Activated effector memory CD4-positive, alpha-beta T cell treated with anti-CD3 and anti-CD28 coated beads, Interleukin-2, amount 50 U/mL, for 16 hours (primary cell): ENCODE measurements around the gene SERPINB6.
"Not testable (repeated sequence)": the region's sequence is repeated elsewhere in the genome, so short reads cannot be mapped to it uniquely, and the experiment has no call there.

Source experiments
- DNase-seq: peaks from one replicate; pipeline ENCODE4 v3.0.0-alpha.2; 2020

The SERPINB6 gene

GRCh38 chr6:2971420-2972218 lies at the start of gene SERPINB6:
Gene SERPINB6, minus strand, starts transcription at chr6:2971567. Its CDS starts 12,235 bp downstream, at chr6:2959332.
- DNase-seq: peak; percentile 77

GRCh38 chr6:3019749-3020320 lies 48.5 kb upstream of the SERPINB6 start:
- no peak for DNase-seq

GRCh38 chr6:3019065-3019464 lies 47.7 kb upstream of the SERPINB6 start:
- DNase-seq: no peak

DNA sequence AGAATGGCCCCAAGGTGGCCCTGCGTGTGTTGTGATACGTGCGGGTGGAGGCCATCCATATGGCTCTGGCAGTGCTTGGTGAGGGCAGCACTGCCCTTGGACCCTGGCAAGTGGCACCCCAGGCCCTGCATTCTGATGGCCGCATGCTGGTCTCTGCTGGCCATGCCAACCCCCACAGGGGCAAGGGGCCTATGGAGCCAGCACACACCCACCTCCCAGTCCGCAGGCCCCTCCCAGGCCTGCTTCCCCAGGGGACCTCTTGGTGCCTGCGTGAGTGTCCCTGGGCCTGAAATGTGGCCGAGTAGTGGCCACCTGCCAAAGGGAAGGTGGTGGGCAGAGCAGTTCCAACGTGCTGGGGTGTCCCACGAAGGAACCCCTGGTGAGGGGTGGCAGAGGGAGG lies 45.9 kb upstream of the SERPINB6 start:
- DNase-seq: no peak

DNA sequence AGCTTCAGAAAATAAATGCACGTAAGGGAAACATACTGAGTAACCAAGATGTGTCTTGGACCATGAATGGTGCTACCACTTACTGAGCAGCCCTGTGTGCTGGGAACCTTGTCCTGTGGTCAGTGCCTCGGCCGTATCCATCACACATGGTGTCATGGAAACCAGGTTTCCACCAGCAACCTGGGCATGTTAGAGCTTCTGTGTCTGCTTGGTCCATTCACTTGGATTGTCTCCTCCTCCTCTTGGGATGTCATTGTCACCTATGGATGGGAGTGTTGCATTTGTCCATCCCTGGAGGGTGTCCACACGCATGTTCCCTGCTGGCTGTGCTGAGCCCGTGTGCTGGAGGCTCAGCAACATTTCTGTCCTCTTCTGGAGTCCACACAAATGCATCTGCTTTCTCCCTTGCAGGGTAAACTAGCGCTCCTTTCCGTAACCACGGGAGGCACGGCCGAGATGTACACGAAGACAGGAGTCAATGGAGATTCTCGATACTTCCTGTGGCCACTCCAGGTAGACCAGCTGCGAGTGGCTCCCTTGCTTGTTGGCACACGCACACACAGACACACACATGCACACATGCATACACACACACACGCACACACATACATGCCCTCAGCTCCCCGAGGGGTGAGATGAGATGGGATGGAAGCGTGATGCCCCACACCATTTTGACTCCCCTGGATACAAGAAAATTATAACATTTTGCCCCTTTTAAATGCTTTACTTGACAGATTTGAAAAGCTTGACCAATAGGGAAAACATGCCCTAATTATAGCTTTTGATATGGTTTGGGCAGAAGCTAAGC lies 45.3 kb upstream of the SERPINB6 start:
- no peak for DNase-seq

GRCh38 chr6:3015144-3015543 lies 43.8 kb upstream of the SERPINB6 start:
- DNase-seq: no peak

- no peak for DNase-seq
Observed at GRCh38 chr6:3014675-3015066, 43.3 kb upstream of the SERPINB6 start.

DNA sequence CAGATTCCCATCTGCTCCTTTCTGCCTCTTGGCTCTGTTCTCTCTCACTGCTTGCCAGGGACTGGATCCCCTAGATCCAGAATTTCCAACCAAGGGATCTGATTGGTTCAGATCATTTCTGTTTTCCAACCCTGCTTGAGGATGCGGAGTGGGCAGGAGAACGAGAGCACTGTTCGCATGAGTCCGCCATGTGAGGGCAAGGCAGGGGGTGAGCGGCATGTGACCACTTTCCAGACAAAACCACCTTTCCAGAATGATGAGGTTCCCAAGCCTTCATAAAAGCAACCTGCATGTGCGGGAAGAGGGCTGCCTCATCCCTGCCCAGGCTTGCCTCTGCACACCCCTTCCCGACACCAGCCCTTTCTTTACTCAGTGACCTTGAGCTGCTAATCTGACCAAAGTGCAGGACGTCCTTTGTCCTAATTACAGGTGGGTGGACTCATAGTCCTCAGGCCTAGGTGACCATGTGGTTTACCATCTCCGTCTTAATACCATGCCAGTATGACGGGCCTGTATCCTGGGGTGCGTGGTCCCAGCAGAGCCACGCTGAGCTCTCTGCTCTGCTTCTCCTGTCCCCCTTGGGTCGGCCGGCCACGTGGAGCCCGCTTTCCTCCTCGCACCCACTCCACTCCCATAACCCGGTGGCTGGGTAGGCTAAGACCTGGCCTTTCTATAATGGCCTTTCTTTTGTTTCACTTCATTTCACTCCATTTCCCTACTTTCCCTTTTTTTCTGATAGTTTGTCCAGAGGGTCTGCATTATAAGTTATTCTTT lies 42.7 kb upstream of the SERPINB6 start:
- no peak for DNase-seq

GRCh38 chr6:3013486-3013885 lies 42.1 kb upstream of the SERPINB6 start:
- no peak for DNase-seq

DNA sequence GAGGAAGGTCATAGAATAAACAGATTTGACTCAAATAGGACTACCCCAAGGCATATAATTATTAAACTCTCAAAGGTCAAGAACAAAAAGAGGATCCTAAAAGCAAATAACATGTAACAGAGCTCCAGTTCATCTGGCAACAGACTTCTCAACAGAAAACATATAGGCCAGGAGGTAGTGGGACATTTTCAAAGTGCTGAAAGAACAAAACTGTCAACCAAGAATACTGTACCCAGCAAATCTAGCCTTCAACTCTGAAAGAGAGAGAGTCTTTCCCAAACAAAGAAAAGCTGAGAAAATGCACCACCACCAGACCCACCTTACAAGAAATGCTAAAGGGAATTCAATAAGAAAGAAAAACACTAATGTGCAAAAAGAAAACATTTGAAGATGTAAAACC lies 40.2 kb upstream of the SERPINB6 start:
- no peak for DNase-seq

GRCh38 chr6:3011158-3011557 lies 39.8 kb upstream of the SERPINB6 start:
- DNase-seq: no peak

- no peak for DNase-seq
Observed at GRCh38 chr6:3009930-3010329, 38.6 kb upstream of the SERPINB6 start.

DNA sequence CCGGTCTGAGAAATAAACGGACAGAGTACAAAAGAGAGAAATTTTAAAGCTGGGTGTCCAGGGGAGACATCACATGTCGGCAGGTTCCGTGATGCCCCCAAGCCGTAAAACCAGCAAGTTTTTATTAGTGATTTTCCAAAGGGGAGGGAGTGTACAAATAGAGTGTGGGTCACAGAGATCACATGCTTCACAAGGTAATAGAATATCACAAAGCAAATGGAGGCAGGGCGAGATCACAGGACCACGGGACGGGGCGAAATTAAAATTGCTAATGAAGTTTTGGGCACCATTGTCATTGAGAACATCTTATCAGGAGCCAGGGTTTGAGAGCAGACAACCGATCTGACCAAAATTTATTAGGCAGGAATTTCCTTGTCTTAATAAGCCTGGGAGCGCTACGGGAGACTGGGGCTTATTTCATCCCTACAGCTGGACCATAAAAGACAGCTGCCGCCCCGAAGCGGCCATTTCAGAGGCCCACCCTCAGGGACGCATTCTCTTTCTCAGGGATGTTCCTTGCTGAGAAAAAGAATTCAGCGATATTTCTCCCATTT lies 37.4 kb upstream of the SERPINB6 start:
- not testable (repeated sequence) for DNase-seq

- no peak for DNase-seq
Observed at GRCh38 chr6:3007571-3007970, 36.2 kb upstream of the SERPINB6 start.

DNA sequence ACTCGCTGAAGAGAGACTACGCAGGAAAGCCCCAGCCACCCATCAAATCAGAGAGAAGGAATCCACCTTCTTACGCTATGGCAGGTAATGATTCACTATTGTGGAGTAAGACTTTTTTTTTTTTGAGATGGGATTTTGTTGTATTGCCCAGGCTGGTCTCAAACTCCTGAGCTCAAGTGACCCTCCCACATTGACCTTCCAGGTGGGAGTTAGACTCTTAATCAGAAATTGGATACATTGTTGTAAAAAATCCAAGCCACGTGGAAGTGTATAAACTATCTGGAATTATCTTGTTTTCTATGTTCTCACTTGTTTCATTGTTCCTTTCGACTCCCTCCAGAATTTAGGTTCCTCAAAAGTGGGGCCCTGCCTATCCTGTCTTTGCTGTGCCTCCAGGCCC lies 35.1 kb upstream of the SERPINB6 start:
- no peak for DNase-seq

GRCh38 chr6:3005874-3006273 lies 34.5 kb upstream of the SERPINB6 start:
- DNase-seq: no peak

DNA sequence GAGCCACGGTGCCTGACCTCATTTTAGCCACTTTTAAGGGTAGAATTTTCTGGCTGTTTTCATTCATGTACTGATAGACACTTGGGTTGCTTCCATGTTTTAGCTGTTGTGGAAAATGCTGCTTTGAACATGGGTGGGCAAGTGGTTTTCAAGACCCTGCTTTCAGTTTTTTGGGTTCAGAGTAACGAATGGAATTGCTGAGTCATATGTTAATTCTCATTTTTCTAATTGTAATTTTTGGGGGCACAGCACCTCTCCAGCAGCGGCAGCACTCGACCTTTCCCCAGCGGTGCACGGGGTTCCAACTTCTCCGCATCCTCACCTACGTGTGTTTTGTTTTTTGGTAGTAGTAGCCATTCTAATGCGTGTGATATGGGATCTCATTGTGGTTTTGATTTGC lies 33.7 kb upstream of the SERPINB6 start:
- DNase-seq: no peak

DNA sequence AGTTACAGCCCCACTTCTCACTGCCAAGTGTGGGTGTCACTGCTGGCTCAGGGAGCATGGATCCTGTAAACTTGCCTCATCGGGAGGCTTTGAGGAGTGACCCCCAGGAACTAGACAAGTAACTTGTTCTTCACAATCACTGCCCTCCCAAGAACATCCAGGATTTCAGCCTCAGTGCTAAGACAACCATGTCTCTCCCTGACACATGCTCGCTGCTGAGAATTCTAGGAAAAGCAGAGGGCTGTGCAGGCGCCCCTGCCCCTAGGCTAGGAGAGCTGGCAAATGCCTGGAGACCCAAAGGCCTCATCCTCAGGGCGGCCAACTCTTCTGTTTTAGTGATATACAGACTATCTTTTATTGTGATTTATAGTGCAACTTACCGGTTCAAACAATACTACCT lies 31.9 kb upstream of the SERPINB6 start:
- not testable (repeated sequence) for DNase-seq

DNA sequence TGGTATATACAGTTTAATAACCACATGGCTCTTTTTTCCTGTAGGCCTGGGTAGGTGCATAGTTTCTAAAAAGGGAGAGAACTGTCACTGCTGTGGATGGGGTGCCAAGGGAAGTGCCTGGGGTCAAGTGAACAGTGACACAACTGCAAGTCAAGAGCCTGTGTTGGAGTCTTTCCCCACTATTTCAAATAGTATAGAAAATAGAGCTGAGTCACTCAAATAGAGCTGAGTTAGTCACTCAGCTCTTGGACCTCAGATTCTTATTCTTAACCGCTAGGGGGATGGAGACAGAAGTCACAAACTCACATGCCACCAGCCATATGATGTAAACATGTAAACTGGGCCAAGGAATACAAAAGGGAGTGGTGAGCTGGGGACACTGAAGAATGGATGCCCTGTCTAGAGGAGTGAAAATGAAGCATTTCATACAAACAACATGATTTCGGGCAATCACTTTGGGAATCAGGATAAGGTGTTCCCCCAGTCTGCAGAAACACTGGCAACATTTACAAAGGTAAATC lies 30.5 kb upstream of the SERPINB6 start:
- DNase-seq: no peak

DNA sequence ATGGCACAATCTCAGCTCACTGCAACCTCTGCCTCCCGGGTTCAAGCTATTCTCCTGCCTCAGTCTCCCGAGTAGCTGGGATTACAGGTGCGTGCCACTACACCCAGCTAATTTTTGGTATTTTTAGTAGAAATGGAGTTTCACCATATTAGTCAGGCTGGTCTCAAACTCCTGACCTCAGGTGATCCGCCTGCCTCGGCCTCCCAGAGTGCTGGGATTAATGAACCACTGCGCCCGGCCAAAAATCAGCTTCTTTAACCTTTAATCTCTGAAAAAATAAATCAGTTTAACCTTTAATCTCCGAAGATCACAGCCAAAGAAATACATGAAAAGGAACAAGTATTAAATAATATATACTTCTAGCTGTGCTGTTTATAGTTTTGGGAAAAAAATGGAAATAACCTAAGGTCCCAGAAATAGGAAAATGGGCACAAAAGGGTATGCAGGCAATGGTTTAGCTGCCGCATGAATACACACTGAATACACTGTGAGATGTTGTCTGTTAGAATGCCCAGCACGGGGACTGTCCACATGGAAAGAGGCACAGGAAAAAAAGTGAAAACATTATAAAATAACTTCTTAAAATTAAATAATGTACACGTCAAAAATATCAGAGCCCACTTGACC lies 29.9 kb upstream of the SERPINB6 start:
- DNase-seq: no peak

DNA sequence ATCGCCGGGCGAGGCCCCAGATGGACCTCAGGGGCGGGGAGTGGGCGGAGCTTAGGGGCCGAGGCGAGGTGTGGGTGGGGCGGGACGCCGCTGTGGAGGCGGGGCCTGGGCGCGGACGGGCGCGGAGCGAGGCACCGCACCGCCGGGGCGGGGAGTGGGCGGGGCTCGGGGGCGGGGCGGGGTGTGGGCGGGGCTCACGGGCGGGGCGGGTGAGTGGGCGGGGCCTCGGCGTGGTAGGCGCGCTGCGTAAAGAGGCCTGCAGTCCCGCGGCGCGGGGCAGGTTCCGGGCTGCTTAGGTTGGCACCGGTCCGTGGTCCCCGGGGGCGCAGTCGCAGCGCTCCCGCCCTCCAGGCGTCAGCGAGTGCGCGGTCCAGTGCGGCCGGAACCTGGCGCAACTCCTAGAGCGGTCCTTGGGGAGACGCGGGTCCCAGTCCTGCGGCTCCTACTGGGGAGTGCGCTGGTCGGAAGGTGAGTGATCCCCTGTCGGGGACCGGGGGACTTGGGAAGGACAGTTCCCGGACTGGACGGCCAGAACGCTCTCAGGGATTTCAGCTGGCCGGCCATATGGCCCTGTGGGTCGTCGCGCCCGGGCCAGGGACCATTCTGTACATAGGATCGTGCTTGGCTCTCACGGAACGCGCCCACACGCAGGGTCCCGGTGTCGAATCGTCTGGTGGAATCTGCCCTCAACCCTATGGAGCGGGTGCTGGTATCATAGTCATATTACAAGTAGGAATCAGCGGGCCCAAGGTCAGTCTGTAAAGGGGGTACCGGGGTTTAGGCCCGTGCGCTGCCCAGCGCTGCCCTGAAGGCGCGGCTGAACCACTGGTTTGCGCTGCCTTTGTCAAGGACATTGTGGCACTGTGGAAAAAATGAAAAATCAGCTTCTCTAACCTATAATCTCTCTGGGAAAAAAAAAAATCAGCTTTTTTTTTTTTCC lies 28.5 kb upstream of the SERPINB6 start, which contains the start of gene NQO2:
NQO2 (plus strand) TSS at position 277 of the 940 bp plus-strand sequence. CDS start 6,659 bp downstream, outside the sequence.
- peak; percentile 97 for DNase-seq
